CD4-positive, alpha-beta T cell (primary cell): ENCODE data around the gene VWA3B. TPM values are rescaled to one million over a fixed set of nuclear protein-coding genes. Genes with fewer than 3 reads are reported as not detected.
"Not testable (repeated sequence)": the region's sequence is repeated elsewhere in the genome, so short reads cannot be mapped to it uniquely, and the experiment has no call there.

Experiments used
- ATAC-seq: fragments of 200-7000 bp; cut with Tn5 transposase; one replicate; pipeline ENCODE4 v1.10.0; 2022; ENCODE audit warnings: mild to moderate bottlenecking; ENCODE audit not compliant: poor library complexity
- CTCF ChIA-PET: fragments of 350-600 bp; sonication (Branson Sonifier 250); formaldehyde crosslinking; loops from one replicate; lab custom pipeline; 2021; ENCODE audit warnings: antibody characterized with exemption, inconsistent platforms; lab: Charles Lee
- POLR2A ChIA-PET: fragments of 350-600 bp; sonication (Branson Sonifier 250); formaldehyde crosslinking; loops from one replicate; lab custom pipeline; 2021; ENCODE audit warnings: antibody characterized with exemption, inconsistent platforms; lab: Charles Lee
- DNase-seq, 14 experiments: peaks; one replicate each; pipeline ENCODE4 v3.0.0-alpha.2; 2013 to 2020; ENCODE audit warnings: mixed read lengths in 2 of 14
- H3K27ac ChIP-seq, 2 donors: one replicate each; pipeline versions ENCODE4 v1.5.1 to v1.7.0; 2013; ENCODE audit warnings: low read length in 2 of 2, low read depth in 1 of 2, mild to moderate bottlenecking in 1 of 2
- H3K27me3 ChIP-seq, 2 experiments: 1 replicate in 1 of 2; 2 replicates in 1 of 2; pipeline versions ENCODE4 v1.6.1 to v1.7.0; 2013; ENCODE audit warnings: low read length in 2 of 2, control low read depth in 1 of 2, mild to moderate bottlenecking in 1 of 2, moderate library complexity in 1 of 2; ENCODE audit not compliant: insufficient read depth in 2 of 2, control insufficient read depth in 1 of 2
- H3K36me3 ChIP-seq: one replicate; pipeline ENCODE4 v1.6.1; 2013; ENCODE audit warnings: low read length, control low read depth; ENCODE audit not compliant: insufficient read depth
- H3K4me1 ChIP-seq: one replicate; pipeline ENCODE4 v1.6.1; 2013; ENCODE audit warnings: low read length, control low read depth; ENCODE audit not compliant: insufficient read depth
- H3K4me3 ChIP-seq: one replicate; pipeline ENCODE4 v1.5.1; 2013; ENCODE audit warnings: mild to moderate bottlenecking, low read length, moderate library complexity
- H3K9me3 ChIP-seq, 2 experiments: 1 replicate in 1 of 2; 2 replicates in 1 of 2; pipeline versions ENCODE4 v1.6.1 to v1.7.0; 2013; ENCODE audit warnings: low read length in 2 of 2, mild to moderate bottlenecking in 2 of 2, control low read depth in 1 of 2, moderate library complexity in 1 of 2; ENCODE audit not compliant: control insufficient read depth in 1 of 2, insufficient read depth in 1 of 2
- H3K27ac Mint-ChIP-seq: one replicate; pipeline ENCODE4 v1.8.0; 2020; ENCODE audit warnings: mixed read lengths
- H3K27me3 Mint-ChIP-seq: one replicate; pipeline ENCODE4 v1.8.0; 2021; ENCODE audit warnings: mixed read lengths
- H3K36me3 Mint-ChIP-seq: one replicate; pipeline ENCODE4 v1.8.0; 2021; ENCODE audit warnings: low read depth, mixed read lengths
- H3K4me1 Mint-ChIP-seq: one replicate; pipeline ENCODE4 v1.8.0; 2021; ENCODE audit warnings: low read depth, mixed read lengths
- H3K4me3 Mint-ChIP-seq: one replicate; pipeline ENCODE4 v1.8.0; 2020; ENCODE audit warnings: mild to moderate bottlenecking, mixed read lengths
- H3K9me3 Mint-ChIP-seq: one replicate; pipeline ENCODE4 v1.8.0; 2020; ENCODE audit warnings: mixed read lengths
- CTCF ChIP-seq: fragments of 200-600 bp; IDR thresholded peaks from one replicate; pipeline ENCODE4 v1.8.0; 2022; ENCODE audit warnings: antibody characterized with exemption, mild to moderate bottlenecking
- intact Hi-C, 2 experiments: fragments of 100-400 bp; cut with DNase I in 1 of 2; cut with micrococcal nuclease in 1 of 2; formaldehyde crosslinking; loops; one replicate each; pipeline versions ENCODE4 v1.15.1 to v1.9.0; 2023 to 2025; cut with DNase I, micrococcal nuclease
- total RNA-seq, 174 experiments: library from RNA in 2 of 174; stranded (reverse) in 2 of 174; gene quantifications; one replicate each; pipeline ENCODE4 v1.2.3 and lab custom pipeline; 2021 to 2026

Gene VWA3B
- total RNA-seq, 2 experiments from 2014 or later, result not detected

- no peak overlapping the region for H3K27ac Mint-ChIP-seq
- intact Hi-C loops, result no loop called here
- POLR2A ChIA-PET, result no interaction called here
- no peaks in the 10 kb centered on the region for H3K9me3 Mint-ChIP-seq
- ATAC-seq (no peak), DNase-seq (no peak)
- no peak overlapping the region for H3K4me3 ChIP-seq
- no peak overlapping the region for H3K27ac ChIP-seq
- TF ChIP-seq CTCF, result no peak
- CTCF ChIA-PET, result no interaction called here
- H3K9me3 ChIP-seq, result no peaks in the 10 kb centered on the region
- H3K36me3 Mint-ChIP-seq, result no peaks in the 10 kb centered on the region
- H3K36me3 ChIP-seq, result no peaks in the 10 kb centered on the region
- peaks cover 6 to 7% of the 10 kb centered on the region in 2 experiments for H3K27me3 ChIP-seq
- H3K27me3 Mint-ChIP-seq, result peaks cover 17% of the 10 kb centered on the region
- no peaks in the 10 kb centered on the region for H3K4me1 Mint-ChIP-seq
- no peaks in the 10 kb centered on the region for H3K4me1 ChIP-seq
- H3K4me3 Mint-ChIP-seq, result no peak overlapping the region
Observed at GRCh38 chr2:98127229-98127989, 40.4 kb downstream of the VWA3B start.

- Mint-ChIP-seq H3K4me1 (no peaks in the 10 kb centered on the region), H3K36me3 (no peaks in the 10 kb centered on the region), H3K27me3 (peaks cover 21% of the 10 kb centered on the region), H3K4me3 (no peak overlapping the region), H3K9me3 (no peaks in the 10 kb centered on the region), H3K27ac (no peak overlapping the region)
- H3K36me3 ChIP-seq, result no peaks in the 10 kb centered on the region
- ATAC-seq (no peak), DNase-seq (no peak)
- POLR2A ChIA-PET, result no interaction called here
- H3K27me3 ChIP-seq, result peaks cover 7% of the 10 kb centered on the region in 2 experiments
- no peak overlapping the region for H3K27ac ChIP-seq
- intact Hi-C loops, result no loop called here
- no peak overlapping the region for H3K4me3 ChIP-seq
- CTCF ChIA-PET, result no interaction called here
- no peaks in the 10 kb centered on the region for H3K4me1 ChIP-seq
- H3K9me3 ChIP-seq, result no peaks in the 10 kb centered on the region
- TF ChIP-seq CTCF, result no peak
Observed at GRCh38 chr2:98128556-98129109, 41.7 kb downstream of the VWA3B start.

GRCh38 chr2:98130073-98130472, 43.1 kb downstream of the VWA3B start:
- CTCF ChIA-PET, result not testable (repeated sequence)

More at GRCh38 chr2:98130073-98130472, 43.1 kb downstream of the VWA3B start:
- H3K27me3 Mint-ChIP-seq, result peaks cover 30% of the 10 kb centered on the region
- H3K4me1 ChIP-seq, H3K27ac Mint-ChIP-seq, H3K4me3 ChIP-seq, H3K4me3 Mint-ChIP-seq, ATAC-seq, H3K36me3 ChIP-seq, H3K27ac ChIP-seq, H3K9me3 ChIP-seq, POLR2A ChIA-PET, H3K9me3 Mint-ChIP-seq, H3K36me3 Mint-ChIP-seq, H3K27me3 ChIP-seq, H3K4me1 Mint-ChIP-seq, DNase-seq: not testable (repeated sequence)
- intact Hi-C loops, result loop anchor here in 1 of 2 experiments (5.0 kb wide), 1 partner anchor 577 kb away; no protein-coding TSS in a partner anchor
